AG04449 (cell line): Measurements from ENCODE around the gene NFU1.

Source experiments
- CTCF ChIA-PET: fragments of 350-600 bp; formaldehyde crosslinking; extraction: SDS; loops from one replicate; lab custom pipeline; 2021; ENCODE audit warnings: antibody characterized with exemption; lab: Yijun Ruan, JAX
- POLR2A ChIA-PET: fragments of 400-600, 350-600 bp; formaldehyde crosslinking; extraction: SDS; loops from one replicate; lab custom pipeline; 2020; ENCODE audit warnings: antibody characterized with exemption, inconsistent platforms; lab: Yijun Ruan, JAX
- DNase-seq: peaks from one replicate; pipeline ENCODE4 v3.0.0-alpha.2; 2010; ENCODE audit warnings: low read depth, low spot score
- H3K4me3 ChIP-seq: 2 replicates; pipeline ENCODE4 v1.5.1; 2011; ENCODE audit warnings: low read depth, mild to moderate bottlenecking, control low read depth, low read length
- TF ChIP-seq, protein P1 (sequence below): IDR thresholded peaks from one replicate; pipeline ENCODE4 v1.5.1; 2011; ENCODE audit warnings: mild to moderate bottlenecking, moderate library complexity, low read length, control low read depth, inconsistent platforms; ENCODE audit not compliant: insufficient read depth; ENCODE audit errors: missing control alignments

The NFU1 gene

GRCh38 chr2:69397234-69397633, 40.0 kb downstream of the NFU1 start:
- DNase-seq = no peak

DNA sequence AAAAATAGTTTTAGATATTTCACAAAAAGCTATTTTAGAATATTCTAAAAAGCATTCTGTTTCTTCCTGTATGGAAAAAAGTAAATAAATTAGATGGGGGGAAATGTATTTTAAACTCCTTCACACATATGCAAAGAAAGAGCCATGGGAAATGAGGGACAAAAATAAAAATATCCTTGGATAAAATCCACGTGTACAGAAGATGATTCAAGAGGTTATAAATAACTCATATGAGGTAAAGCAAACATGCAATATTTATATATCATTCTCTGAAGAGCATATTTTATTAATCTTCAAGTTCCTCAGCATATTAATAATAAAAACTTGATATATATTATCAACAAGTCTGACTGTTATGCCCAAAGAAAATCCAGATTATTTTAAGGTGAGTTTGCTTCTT, 41.4 kb downstream of the NFU1 start:
- DNase-seq = no peak
- TF ChIP-seq, protein P1, sequence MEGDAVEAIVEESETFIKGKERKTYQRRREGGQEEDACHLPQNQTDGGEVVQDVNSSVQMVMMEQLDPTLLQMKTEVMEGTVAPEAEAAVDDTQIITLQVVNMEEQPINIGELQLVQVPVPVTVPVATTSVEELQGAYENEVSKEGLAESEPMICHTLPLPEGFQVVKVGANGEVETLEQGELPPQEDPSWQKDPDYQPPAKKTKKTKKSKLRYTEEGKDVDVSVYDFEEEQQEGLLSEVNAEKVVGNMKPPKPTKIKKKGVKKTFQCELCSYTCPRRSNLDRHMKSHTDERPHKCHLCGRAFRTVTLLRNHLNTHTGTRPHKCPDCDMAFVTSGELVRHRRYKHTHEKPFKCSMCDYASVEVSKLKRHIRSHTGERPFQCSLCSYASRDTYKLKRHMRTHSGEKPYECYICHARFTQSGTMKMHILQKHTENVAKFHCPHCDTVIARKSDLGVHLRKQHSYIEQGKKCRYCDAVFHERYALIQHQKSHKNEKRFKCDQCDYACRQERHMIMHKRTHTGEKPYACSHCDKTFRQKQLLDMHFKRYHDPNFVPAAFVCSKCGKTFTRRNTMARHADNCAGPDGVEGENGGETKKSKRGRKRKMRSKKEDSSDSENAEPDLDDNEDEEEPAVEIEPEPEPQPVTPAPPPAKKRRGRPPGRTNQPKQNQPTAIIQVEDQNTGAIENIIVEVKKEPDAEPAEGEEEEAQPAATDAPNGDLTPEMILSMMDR = no peak
- ChIA-PET CTCF (interaction anchor here (0.6 to 1.0 kb wide), 2 partner anchors 19 to 21 kb away, joined by 3 read pairs; no protein-coding TSS in a partner anchor), POLR2A (no interaction called here)
- no peak overlapping the region for H3K4me3 ChIP-seq

More at GRCh38 chr2:69397234-69397633, 40.0 kb downstream of the NFU1 start:
- TF ChIP-seq, protein P1 = no peak
- ChIA-PET POLR2A (no interaction called here), CTCF (no interaction called here)
- H3K4me3 ChIP-seq = no peak overlapping the region

- TF ChIP-seq, protein P1 = no peak
- DNase-seq = no peak
- no peak overlapping the region for H3K4me3 ChIP-seq
- CTCF ChIA-PET = no interaction called here
- POLR2A ChIA-PET = no interaction called here
Measured at GRCh38 chr2:69393963-69394362, 43.3 kb downstream of the NFU1 start.

DNA sequence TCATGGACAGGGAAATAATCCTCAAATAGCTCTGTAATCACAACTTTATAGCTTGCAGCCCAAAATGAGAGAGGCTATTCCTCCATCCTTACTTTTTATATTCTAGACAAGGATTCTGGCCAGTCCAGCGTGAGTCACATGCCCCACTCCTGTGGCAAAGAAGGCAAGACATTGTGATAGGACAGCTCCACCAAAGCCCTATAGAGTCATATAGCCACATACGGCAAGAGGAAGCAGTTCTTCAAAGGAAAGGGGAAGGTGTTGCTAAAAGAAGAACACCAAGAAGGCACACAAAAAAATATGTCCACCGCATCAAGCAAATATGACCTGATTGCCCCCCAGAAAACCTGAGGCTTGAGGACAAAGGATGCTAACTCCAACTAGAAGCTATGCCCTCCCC, 46.8 kb downstream of the NFU1 start:
- CTCF ChIA-PET = interaction anchor here (0.7 to 1.7 kb wide), 3 partner anchors 17 to 47 kb away, joined by 3 to 6 read pairs (median 3); partner anchors contain the start of gene NFU1
- POLR2A ChIA-PET = no interaction called here
- no peak for DNase-seq
- no peak overlapping the region for H3K4me3 ChIP-seq
- TF ChIP-seq, protein P1 = no peak

DNA sequence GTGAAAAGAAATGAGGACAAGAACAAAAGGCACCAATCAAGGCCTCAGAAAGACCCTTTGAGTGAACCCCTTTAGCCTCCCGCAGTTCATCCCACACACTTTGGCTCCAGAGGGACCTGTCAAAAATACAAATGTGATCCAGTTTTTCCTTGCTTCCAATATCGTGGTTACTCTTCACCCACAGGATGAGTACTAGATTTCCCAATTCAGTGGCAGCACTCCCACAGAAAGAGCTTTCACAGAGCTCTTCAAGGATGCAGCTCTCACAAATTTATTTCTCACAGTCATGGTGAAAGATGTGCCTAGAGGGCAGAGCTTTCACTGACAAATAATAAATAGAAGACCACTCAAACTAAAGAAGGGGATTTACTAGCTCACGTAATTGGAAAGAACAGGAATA, 47.2 kb downstream of the NFU1 start:
- H3K4me3 ChIP-seq = no peak overlapping the region
- no peak for DNase-seq
- ChIA-PET POLR2A (interaction anchor here (1.5 kb wide), 1 partner anchor 47 kb away, joined by 3 read pairs; the partner anchor contains the start of gene NFU1), CTCF (interaction anchor here (1.0 to 1.7 kb wide), 3 partner anchors 14 to 47 kb away, joined by 3 to 6 read pairs (median 4); partner anchors contain the start of gene NFU1)
- TF ChIP-seq, protein P1 = no peak

GRCh38 chr2:69389271-69389670, 48.0 kb downstream of the NFU1 start:
- DNase-seq = no peak
- ChIA-PET POLR2A (interaction anchor here (1.5 kb wide), 1 partner anchor 48 kb away, joined by 3 read pairs; the partner anchor contains the start of gene NFU1), CTCF (interaction anchor here (1.0 kb wide), 1 partner anchor 14 kb away, joined by 4 read pairs; no protein-coding TSS in a partner anchor)

More at GRCh38 chr2:69389271-69389670, 48.0 kb downstream of the NFU1 start:
- no peak overlapping the region for H3K4me3 ChIP-seq
- TF ChIP-seq, protein P1 = no peak
